DND-41 (cell line): ENCODE data around the gene PXMP2.

Source experiments
- EZH2 ChIP-seq: IDR thresholded peaks from 3 replicates; pipeline ENCODE4 v1.6.1; 2012; ENCODE audit warnings: borderline replicate concordance, low read depth, mild to moderate bottlenecking, moderate library complexity, low read length, inconsistent platforms; ENCODE audit not compliant: severe bottlenecking
- TF ChIP-seq, protein P1 (sequence below): IDR thresholded peaks from 2 replicates; pipeline ENCODE4 v1.5.1; 2012; ENCODE audit warnings: borderline replicate concordance, low read length, moderate library complexity, mild to moderate bottlenecking; ENCODE audit not compliant: poor library complexity, severe bottlenecking; ENCODE audit errors: extremely low read depth

DNA sequence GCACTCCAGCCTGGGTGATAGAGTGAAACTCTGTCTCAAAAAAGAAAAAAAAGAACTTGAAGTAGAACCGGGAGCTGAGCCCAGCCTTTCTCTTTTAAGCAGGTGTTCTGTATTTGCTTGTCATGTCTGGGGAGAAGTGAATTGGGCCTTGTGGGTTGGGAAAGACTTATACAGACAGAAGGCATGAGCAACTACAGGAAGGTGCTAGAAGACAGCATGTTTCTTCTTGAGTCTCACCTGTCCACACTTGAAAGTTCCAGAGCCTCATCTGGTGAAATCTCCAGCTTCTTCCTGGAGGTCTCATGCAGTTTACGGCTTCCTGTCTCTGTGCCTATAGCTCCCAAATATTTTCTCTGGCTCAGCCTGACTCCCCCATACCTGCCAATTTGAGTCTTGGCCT, 25.7 kb downstream of the PXMP2 start:
- TF ChIP-seq, protein P1, sequence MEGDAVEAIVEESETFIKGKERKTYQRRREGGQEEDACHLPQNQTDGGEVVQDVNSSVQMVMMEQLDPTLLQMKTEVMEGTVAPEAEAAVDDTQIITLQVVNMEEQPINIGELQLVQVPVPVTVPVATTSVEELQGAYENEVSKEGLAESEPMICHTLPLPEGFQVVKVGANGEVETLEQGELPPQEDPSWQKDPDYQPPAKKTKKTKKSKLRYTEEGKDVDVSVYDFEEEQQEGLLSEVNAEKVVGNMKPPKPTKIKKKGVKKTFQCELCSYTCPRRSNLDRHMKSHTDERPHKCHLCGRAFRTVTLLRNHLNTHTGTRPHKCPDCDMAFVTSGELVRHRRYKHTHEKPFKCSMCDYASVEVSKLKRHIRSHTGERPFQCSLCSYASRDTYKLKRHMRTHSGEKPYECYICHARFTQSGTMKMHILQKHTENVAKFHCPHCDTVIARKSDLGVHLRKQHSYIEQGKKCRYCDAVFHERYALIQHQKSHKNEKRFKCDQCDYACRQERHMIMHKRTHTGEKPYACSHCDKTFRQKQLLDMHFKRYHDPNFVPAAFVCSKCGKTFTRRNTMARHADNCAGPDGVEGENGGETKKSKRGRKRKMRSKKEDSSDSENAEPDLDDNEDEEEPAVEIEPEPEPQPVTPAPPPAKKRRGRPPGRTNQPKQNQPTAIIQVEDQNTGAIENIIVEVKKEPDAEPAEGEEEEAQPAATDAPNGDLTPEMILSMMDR: no peak
- TF ChIP-seq EZH2: no peak
